Measurements from ENCODE around the gene CEBPA.
"Not testable (repeated sequence)": the region's sequence is repeated elsewhere in the genome, so short reads cannot be mapped to it uniquely, and the experiment has no call there.

CEBPA gene

DNA sequence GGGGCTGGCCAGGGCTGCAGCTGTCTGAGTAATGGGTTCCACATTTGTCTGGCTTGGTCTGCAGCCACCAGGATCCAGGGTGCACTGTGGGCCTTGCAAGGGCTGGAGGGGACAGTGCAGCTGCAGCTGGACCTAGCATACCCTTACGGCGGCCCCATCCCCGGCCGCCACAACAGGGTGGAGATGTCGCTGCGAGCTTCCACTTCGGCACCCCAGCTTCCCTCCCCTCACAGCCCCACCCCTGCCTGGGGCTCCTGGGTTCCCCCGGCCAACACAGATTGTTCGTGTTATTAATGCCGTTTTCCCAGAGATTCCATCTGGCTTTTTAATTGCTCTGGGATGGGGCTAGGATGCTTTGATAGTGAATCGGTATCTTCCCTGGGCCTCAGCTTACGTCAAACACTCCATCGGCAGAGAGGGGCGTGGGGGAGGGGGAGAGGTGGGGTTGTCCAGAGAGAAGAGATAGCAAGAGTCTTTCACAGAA is 5.8 kb downstream of the CEBPA start:
- no peaks in the 10 kb centered on the region for H3K9me2 ChIP-seq (ENCODE audit: low read depth, low read length)
- H3K27me3 ChIP-seq (ENCODE audit: insufficient read depth, low read length), result peaks cover 11% of the 10 kb centered on the region; the same call in 1 of the 2 replicates
- no peaks in the 10 kb centered on the region for H3K4me1 ChIP-seq (ENCODE audit: insufficient read depth, low read length, severe bottlenecking)
- H3K27ac ChIP-seq (ENCODE audit: low read depth, low read length, poor library complexity, severe bottlenecking), result no peak overlapping the region
- no peaks in the 10 kb centered on the region for H3K9me3 ChIP-seq (ENCODE audit: low read length)
- no peaks in the 10 kb centered on the region for H3K36me3 ChIP-seq (ENCODE audit: insufficient read depth, low read length)
- no peak overlapping the region for H3K9ac ChIP-seq (ENCODE audit: low read length)
- H2AFZ ChIP-seq (ENCODE audit: low read length), result no peak overlapping the region
- H3F3A ChIP-seq (ENCODE audit: insufficient read depth, low read length), result no peaks in the 10 kb centered on the region
- TF ChIP-seq EZH2 (IDR thresholded peaks at IDR 0.05; ENCODE audit: borderline replicate concordance, low read length), result no peak
- TF ChIP-seq, protein P1, sequence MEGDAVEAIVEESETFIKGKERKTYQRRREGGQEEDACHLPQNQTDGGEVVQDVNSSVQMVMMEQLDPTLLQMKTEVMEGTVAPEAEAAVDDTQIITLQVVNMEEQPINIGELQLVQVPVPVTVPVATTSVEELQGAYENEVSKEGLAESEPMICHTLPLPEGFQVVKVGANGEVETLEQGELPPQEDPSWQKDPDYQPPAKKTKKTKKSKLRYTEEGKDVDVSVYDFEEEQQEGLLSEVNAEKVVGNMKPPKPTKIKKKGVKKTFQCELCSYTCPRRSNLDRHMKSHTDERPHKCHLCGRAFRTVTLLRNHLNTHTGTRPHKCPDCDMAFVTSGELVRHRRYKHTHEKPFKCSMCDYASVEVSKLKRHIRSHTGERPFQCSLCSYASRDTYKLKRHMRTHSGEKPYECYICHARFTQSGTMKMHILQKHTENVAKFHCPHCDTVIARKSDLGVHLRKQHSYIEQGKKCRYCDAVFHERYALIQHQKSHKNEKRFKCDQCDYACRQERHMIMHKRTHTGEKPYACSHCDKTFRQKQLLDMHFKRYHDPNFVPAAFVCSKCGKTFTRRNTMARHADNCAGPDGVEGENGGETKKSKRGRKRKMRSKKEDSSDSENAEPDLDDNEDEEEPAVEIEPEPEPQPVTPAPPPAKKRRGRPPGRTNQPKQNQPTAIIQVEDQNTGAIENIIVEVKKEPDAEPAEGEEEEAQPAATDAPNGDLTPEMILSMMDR (IDR thresholded peaks at IDR 0.05; ENCODE audit: low read length), result no peak
- no peak overlapping the region for H3K4me3 ChIP-seq (ENCODE audit: low read depth, low read length, poor library complexity, severe bottlenecking)
- no peaks in the 10 kb centered on the region for H3K79me2 ChIP-seq (ENCODE audit: insufficient read depth, low read length)
- H3K4me2 ChIP-seq (ENCODE audit: low read length), result no peak overlapping the region
- no peaks in the 10 kb centered on the region for H4K20me1 ChIP-seq (ENCODE audit: insufficient read depth, low read length)

DNA sequence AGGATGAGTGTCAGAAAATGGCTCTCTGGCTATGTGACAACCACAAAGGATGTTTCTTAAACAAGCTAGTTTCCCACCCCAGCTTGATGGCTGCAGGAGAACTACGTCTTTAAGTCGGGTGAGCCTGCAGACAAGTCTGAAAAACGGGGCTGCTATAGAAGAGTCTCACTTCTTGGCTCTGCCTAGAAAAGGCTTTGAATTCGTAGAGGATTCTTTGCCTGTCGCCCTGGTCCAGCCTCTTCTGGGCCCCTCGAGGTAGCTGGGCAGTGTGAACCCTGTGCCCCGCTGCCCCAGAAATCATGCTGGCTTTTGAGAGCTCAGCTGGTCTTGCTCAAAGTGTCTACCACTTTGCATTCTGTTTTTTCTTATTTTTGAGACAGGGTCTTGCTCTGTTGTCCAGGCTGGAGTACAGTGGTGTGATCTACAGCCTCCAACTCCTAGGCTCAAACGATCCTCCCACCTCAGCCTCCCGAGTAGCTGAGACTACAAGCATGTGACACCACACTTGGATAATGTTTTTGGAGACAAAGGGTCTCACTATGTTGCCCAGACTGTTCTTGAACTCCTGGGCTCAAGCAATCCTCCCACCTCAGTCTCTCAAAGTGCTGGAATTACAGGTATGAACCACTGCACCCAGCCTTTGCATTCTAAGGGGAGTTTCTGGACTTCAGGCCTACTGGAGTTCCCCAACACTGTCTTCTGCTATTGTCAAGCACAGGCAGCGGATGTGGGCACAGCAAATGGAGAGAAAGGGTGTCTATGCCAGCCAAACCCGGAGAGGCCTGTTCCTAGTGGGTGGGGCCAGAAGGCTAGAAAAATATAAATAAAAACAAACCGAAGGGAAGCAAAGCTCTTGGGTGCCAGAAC is 6.5 kb downstream of the CEBPA start:
- H3F3A ChIP-seq (ENCODE audit: insufficient read depth, low read length), result no peaks in the 10 kb centered on the region
- H3K9me2 ChIP-seq (ENCODE audit: low read depth, low read length), result no peaks in the 10 kb centered on the region
- no peaks in the 10 kb centered on the region for H4K20me1 ChIP-seq (ENCODE audit: insufficient read depth, low read length)
- H3K4me1 ChIP-seq (ENCODE audit: insufficient read depth, low read length, severe bottlenecking), result no peaks in the 10 kb centered on the region
- H3K9ac ChIP-seq (ENCODE audit: low read length), result no peak overlapping the region
- no peak for TF ChIP-seq EZH2 (IDR thresholded peaks at IDR 0.05; ENCODE audit: borderline replicate concordance, low read length)
- TF ChIP-seq, protein P1 (IDR thresholded peaks at IDR 0.05; ENCODE audit: low read length), result no peak
- H3K79me2 ChIP-seq (ENCODE audit: insufficient read depth, low read length), result no peaks in the 10 kb centered on the region
- H3K27ac ChIP-seq (ENCODE audit: low read depth, low read length, poor library complexity, severe bottlenecking), result no peak overlapping the region
- H3K4me2 ChIP-seq (ENCODE audit: low read length), result no peak overlapping the region
- no peaks in the 10 kb centered on the region for H3K36me3 ChIP-seq (ENCODE audit: insufficient read depth, low read length)
- no peak overlapping the region for H3K4me3 ChIP-seq (ENCODE audit: low read depth, low read length, poor library complexity, severe bottlenecking)
- no peaks in the 10 kb centered on the region for H3K9me3 ChIP-seq (ENCODE audit: low read length)
- no peak overlapping the region for H2AFZ ChIP-seq (ENCODE audit: low read length)
- peaks cover 11% of the 10 kb centered on the region; the same call in 1 of the 2 replicates for H3K27me3 ChIP-seq (ENCODE audit: insufficient read depth, low read length)

DNA sequence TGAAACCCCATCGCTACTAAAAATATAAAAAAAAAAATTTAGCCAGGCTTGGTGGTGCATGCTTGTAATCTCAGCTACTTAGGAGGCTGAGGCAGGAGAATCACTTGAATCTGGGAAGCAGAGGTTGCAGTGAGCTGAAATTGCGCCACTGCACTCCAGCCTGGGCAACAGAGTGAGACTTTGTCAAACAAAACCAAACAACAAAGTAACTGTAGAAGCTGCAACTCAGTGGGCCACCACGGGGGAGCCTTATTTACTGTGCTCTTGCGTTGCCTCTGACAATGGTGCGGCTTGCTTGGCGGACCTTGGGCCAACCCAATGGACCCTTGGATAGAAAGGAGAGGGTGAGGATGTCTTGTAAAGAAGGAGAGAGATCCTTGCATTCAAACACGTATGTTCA is 7.3 kb downstream of the CEBPA start:
- not testable (repeated sequence) for H3K4me3 ChIP-seq (ENCODE audit: low read depth, low read length, poor library complexity, severe bottlenecking); H3K79me2 ChIP-seq (ENCODE audit: insufficient read depth, low read length); H4K20me1 ChIP-seq (ENCODE audit: insufficient read depth, low read length); H3K9me3 ChIP-seq (ENCODE audit: low read length); H3K4me1 ChIP-seq (ENCODE audit: insufficient read depth, low read length, severe bottlenecking); H3K27ac ChIP-seq (ENCODE audit: low read depth, low read length, poor library complexity, severe bottlenecking); H3F3A ChIP-seq (ENCODE audit: insufficient read depth, low read length); H3K4me2 ChIP-seq (ENCODE audit: low read length); H2AFZ ChIP-seq (ENCODE audit: low read length); H3K9ac ChIP-seq (ENCODE audit: low read length); H3K9me2 ChIP-seq (ENCODE audit: low read depth, low read length); H3K36me3 ChIP-seq (ENCODE audit: insufficient read depth, low read length)
- peaks cover 11% of the 10 kb centered on the region; the same call in 1 of the 2 replicates for H3K27me3 ChIP-seq (ENCODE audit: insufficient read depth, low read length)

Data from OCI-LY1 (cell line).